ENCODE data around the gene ASB2. TPM values are rescaled to one million over a fixed set of nuclear protein-coding genes. Genes with fewer than 3 reads are reported as not detected.

Gene ASB2
- total and polyA plus RNA-seq, 7 experiments from 2014 or later = 0.32 to 63.1 (median 1.4) TPM; not detected in 2

DNA sequence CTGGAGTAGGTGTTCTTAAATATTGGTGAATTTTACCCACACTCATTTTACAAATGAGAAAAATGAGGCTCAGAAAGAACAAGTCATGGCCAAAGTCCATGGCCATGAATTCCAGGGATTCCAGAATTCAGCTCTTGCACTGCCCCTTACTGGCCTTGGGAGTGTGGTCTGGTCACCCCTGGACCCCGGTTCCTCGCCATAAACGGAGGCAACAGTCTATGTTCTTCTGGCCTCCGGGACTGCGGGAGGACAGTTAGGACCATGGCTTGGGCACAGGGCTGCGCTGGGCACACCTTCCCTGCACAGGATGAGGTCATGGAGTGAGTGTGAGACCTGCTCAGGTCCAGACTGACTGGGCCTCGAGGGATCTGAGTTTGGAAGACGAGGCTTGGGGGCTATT lies 27.6 kb upstream of the ASB2 start:
- CTCF ChIA-PET = interaction anchor here (0.9 to 9.9 kb wide), 6 partner anchors 14 to 65 kb away, joined by 3 to 139 read pairs (median 4); no protein-coding TSS in a partner anchor
- POLR2A ChIA-PET = no interaction called here
- Mint-ChIP-seq H3K27ac (no peak overlapping the region), H3K36me3 (no peaks in the 10 kb centered on the region), H3K27me3 (peaks cover 6 to 20% (median 8%) of the 10 kb centered on the region in 5 donors), H3K4me1 (peaks cover 5 to 44% (median 10%) of the 10 kb centered on the region in 7 donors), H3K9me3 (peaks cover 0 to 2% (median 0%) of the 10 kb centered on the region in 11 donors), H3K4me3 (no peak overlapping the region)
- H3K4me3 ChIP-seq (ENCODE audit: low read length) = no peak overlapping the region
- no peak for ATAC-seq
- DNase-seq = no peak
- intact Hi-C loops (cut with micrococcal nuclease) = loop anchor here in 1 of 2 donors (5.0 kb wide), 1 partner anchor 47 kb away; no protein-coding TSS in a partner anchor
- H3K27me3 ChIP-seq (ENCODE audit: control insufficient read depth in 2 of 2, insufficient read depth in 2 of 2, low read length in 2 of 2) = no peaks in the 10 kb centered on the region
- no peak overlapping the region for H3K27ac ChIP-seq (ENCODE audit: low read depth, low read length)
- peaks cover 6 to 10% of the 10 kb centered on the region in 2 donors for H3K4me1 ChIP-seq (ENCODE audit: control insufficient read depth in 2 of 2, insufficient read depth in 2 of 2, low read length in 2 of 2)
- no peaks in the 10 kb centered on the region for H3K36me3 ChIP-seq (ENCODE audit: control insufficient read depth in 2 of 3, insufficient read depth in 3 of 3, low read length in 3 of 3)
- H3K9me3 ChIP-seq (ENCODE audit: control insufficient read depth in 2 of 3, low read length in 3 of 3) = no peaks in the 10 kb centered on the region

GRCh38 chr14:94003397-94003796 lies 27.0 kb upstream of the ASB2 start:
- Mint-ChIP-seq H3K9me3 (peaks cover 0 to 2% (median 0%) of the 10 kb centered on the region in 11 donors), H3K27ac (no peak overlapping the region), H3K4me3 (no peak overlapping the region), H3K27me3 (peaks cover 6 to 20% (median 8%) of the 10 kb centered on the region in 5 donors), H3K4me1 (peaks cover 5 to 40% (median 10%) of the 10 kb centered on the region in 7 donors), H3K36me3 (no peaks in the 10 kb centered on the region)
- Histone ChIP-seq H3K27ac (ENCODE audit: low read depth, low read length) (no peak overlapping the region), H3K36me3 (ENCODE audit: control insufficient read depth in 2 of 3, insufficient read depth in 3 of 3, low read length in 3 of 3) (no peaks in the 10 kb centered on the region), H3K4me1 (ENCODE audit: control insufficient read depth in 2 of 2, insufficient read depth in 2 of 2, low read length in 2 of 2) (peaks cover 4 to 6% of the 10 kb centered on the region in 2 donors), H3K27me3 (ENCODE audit: control insufficient read depth in 2 of 2, insufficient read depth in 2 of 2, low read length in 2 of 2) (no peaks in the 10 kb centered on the region), H3K4me3 (ENCODE audit: low read length) (no peak overlapping the region), H3K9me3 (ENCODE audit: control insufficient read depth in 2 of 3, low read length in 3 of 3) (no peaks in the 10 kb centered on the region)
- ChIA-PET POLR2A (no interaction called here), CTCF (interaction anchor here (0.9 to 9.9 kb wide), 4 partner anchors 13 to 64 kb away, joined by 3 to 139 read pairs (median 8); no protein-coding TSS in a partner anchor)
- intact Hi-C loops (cut with micrococcal nuclease) = loop anchor here in 1 of 2 donors (5.0 kb wide), 1 partner anchor 46 kb away; no protein-coding TSS in a partner anchor
- DNase-seq (no peak), ATAC-seq (no peak)

- Histone ChIP-seq H3K27ac (ENCODE audit: low read depth, low read length) (no peak overlapping the region), H3K27me3 (ENCODE audit: control insufficient read depth in 2 of 2, insufficient read depth in 2 of 2, low read length in 2 of 2) (no peaks in the 10 kb centered on the region), H3K4me3 (ENCODE audit: low read length) (no peak overlapping the region), H3K36me3 (ENCODE audit: control insufficient read depth in 2 of 3, insufficient read depth in 3 of 3, low read length in 3 of 3) (no peaks in the 10 kb centered on the region), H3K9me3 (ENCODE audit: control insufficient read depth in 2 of 3, low read length in 3 of 3) (no peaks in the 10 kb centered on the region), H3K4me1 (ENCODE audit: control insufficient read depth in 2 of 2, insufficient read depth in 2 of 2, low read length in 2 of 2) (peaks cover 4 to 6% of the 10 kb centered on the region in 2 donors)
- Mint-ChIP-seq H3K4me3 (peak overlapping the region in 9 of 10 donors; percentile 23 to 57 (median 53)), H3K9me3 (peaks cover 0 to 2% (median 0%) of the 10 kb centered on the region in 11 donors), H3K36me3 (no peaks in the 10 kb centered on the region), H3K27ac (peak overlapping the region in 2 of 9 donors; percentile 38 to 78), H3K27me3 (peaks cover 6 to 19% (median 8%) of the 10 kb centered on the region in 5 donors), H3K4me1 (peaks cover 2 to 45% (median 10%) of the 10 kb centered on the region in 7 donors)
- POLR2A ChIA-PET = interaction anchor here (0.8 to 2.3 kb wide), 2 partner anchors 23 to 62 kb away, joined by 3 to 9 read pairs; no protein-coding TSS in a partner anchor
- intact Hi-C loops (cut with micrococcal nuclease) = loop anchor here (1.0 to 5.0 kb wide), 6 partner anchors 23 to 62 kb away; no protein-coding TSS in a partner anchor
- DNase-seq (peak; percentile 28 to 63 (median 51)), ATAC-seq (peak; percentile 85)
- CTCF ChIA-PET = interaction anchor here (1.0 to 9.9 kb wide), 8 partner anchors 11 to 135 kb away, joined by 3 to 139 read pairs (median 8); no protein-coding TSS in a partner anchor
Observed at GRCh38 chr14:94001501-94002396, 25.4 kb upstream of the ASB2 start.

DNA sequence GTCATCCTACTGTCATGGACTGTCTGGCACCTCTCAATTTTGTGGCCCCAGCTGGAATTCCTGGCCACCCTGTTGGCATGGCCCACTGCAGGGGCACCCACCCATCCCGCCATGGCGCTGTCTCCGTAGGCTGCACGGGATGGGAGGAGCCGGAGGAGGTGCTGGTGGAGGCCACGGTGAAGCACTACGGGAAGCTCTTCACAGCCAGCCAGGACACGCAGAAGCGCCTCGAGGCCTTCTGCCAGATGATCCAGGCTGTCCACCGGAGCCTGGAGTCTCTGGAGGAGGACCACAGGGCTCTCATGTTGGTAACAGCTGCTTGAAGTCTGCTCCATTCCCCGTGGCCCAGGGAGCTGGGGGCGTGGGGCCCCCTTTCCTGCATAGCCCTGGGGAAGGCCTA lies 24.6 kb upstream of the ASB2 start:
- Histone ChIP-seq H3K4me3 (ENCODE audit: low read length) (no peak overlapping the region), H3K36me3 (ENCODE audit: control insufficient read depth in 2 of 3, insufficient read depth in 3 of 3, low read length in 3 of 3) (no peaks in the 10 kb centered on the region), H3K4me1 (ENCODE audit: control insufficient read depth in 2 of 2, insufficient read depth in 2 of 2, low read length in 2 of 2) (peaks cover 4 to 6% of the 10 kb centered on the region in 2 donors), H3K27me3 (ENCODE audit: control insufficient read depth in 2 of 2, insufficient read depth in 2 of 2, low read length in 2 of 2) (no peaks in the 10 kb centered on the region), H3K9me3 (ENCODE audit: control insufficient read depth in 2 of 3, low read length in 3 of 3) (no peaks in the 10 kb centered on the region), H3K27ac (ENCODE audit: low read depth, low read length) (no peak overlapping the region)
- peaks cover 6 to 16% (median 8%) of the 10 kb centered on the region in 5 donors for H3K27me3 Mint-ChIP-seq
- intact Hi-C loops (cut with micrococcal nuclease) = loop anchor here (1.0 to 5.0 kb wide), 6 partner anchors 22 to 62 kb away; no protein-coding TSS in a partner anchor
- POLR2A ChIA-PET = interaction anchor here (0.8 to 2.3 kb wide), 2 partner anchors 22 to 61 kb away, joined by 3 to 9 read pairs; no protein-coding TSS in a partner anchor
- no peaks in the 10 kb centered on the region for H3K36me3 Mint-ChIP-seq
- DNase-seq (no peak), ATAC-seq (no peak)
- H3K9me3 Mint-ChIP-seq = peaks cover 0 to 2% (median 0%) of the 10 kb centered on the region in 11 donors
- H3K27ac Mint-ChIP-seq = no peak overlapping the region
- no peak overlapping the region for H3K4me3 Mint-ChIP-seq
- CTCF ChIA-PET = interaction anchor here (1.0 to 9.9 kb wide), 9 partner anchors 10 to 136 kb away, joined by 3 to 139 read pairs (median 7); no protein-coding TSS in a partner anchor
- H3K4me1 Mint-ChIP-seq = peaks cover 2 to 47% (median 10%) of the 10 kb centered on the region in 7 donors

DNA sequence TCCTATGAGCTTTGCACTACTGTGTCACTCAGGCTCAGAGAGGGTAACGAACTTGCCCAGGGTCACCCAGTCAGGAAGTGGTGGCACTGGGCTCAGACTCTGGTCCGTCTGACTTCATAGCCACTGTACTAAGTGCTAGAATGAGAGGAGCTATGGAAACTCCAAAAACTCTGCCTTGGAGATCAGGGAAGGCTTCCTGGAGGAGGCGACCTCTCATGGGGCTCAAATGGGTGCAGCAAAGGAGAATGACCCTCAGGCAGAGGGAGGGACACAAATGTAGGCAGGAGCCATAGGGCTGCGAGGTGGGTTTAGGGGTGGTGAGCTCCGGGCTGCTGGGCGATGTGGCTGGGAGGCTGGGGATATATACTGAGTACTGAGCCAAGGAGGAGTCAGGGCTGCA lies 23.9 kb upstream of the ASB2 start:
- no peaks in the 10 kb centered on the region for H3K36me3 ChIP-seq (ENCODE audit: control insufficient read depth in 2 of 3, insufficient read depth in 3 of 3, low read length in 3 of 3)
- Mint-ChIP-seq H3K27ac (no peak overlapping the region), H3K4me3 (no peak overlapping the region), H3K36me3 (no peaks in the 10 kb centered on the region), H3K9me3 (peaks cover 0 to 2% (median 0%) of the 10 kb centered on the region in 11 donors), H3K4me1 (peaks cover 2 to 49% (median 10%) of the 10 kb centered on the region in 7 donors), H3K27me3 (peaks cover 5 to 12% (median 7%) of the 10 kb centered on the region in 5 donors)
- CTCF ChIA-PET = interaction anchor here (0.7 to 9.9 kb wide), 10 partner anchors 9 to 61 kb away, joined by 3 to 139 read pairs (median 8); partner anchors contain the start of gene ASB2
- ATAC-seq (no peak), DNase-seq (no peak)
- H3K4me1 ChIP-seq (ENCODE audit: control insufficient read depth in 2 of 2, insufficient read depth in 2 of 2, low read length in 2 of 2) = peaks cover 4 to 6% of the 10 kb centered on the region in 2 donors
- no peak overlapping the region for H3K27ac ChIP-seq (ENCODE audit: low read depth, low read length)
- H3K4me3 ChIP-seq (ENCODE audit: low read length) = no peak overlapping the region
- POLR2A ChIA-PET = interaction anchor here (2.3 kb wide), 1 partner anchor 61 kb away, joined by 9 read pairs; no protein-coding TSS in a partner anchor
- intact Hi-C loops (cut with micrococcal nuclease) = loop anchor here (2.0 to 5.0 kb wide), 3 partner anchors 21 to 43 kb away; no protein-coding TSS in a partner anchor
- no peaks in the 10 kb centered on the region for H3K9me3 ChIP-seq (ENCODE audit: control insufficient read depth in 2 of 3, low read length in 3 of 3)
- H3K27me3 ChIP-seq (ENCODE audit: control insufficient read depth in 2 of 2, insufficient read depth in 2 of 2, low read length in 2 of 2) = no peaks in the 10 kb centered on the region

DNA sequence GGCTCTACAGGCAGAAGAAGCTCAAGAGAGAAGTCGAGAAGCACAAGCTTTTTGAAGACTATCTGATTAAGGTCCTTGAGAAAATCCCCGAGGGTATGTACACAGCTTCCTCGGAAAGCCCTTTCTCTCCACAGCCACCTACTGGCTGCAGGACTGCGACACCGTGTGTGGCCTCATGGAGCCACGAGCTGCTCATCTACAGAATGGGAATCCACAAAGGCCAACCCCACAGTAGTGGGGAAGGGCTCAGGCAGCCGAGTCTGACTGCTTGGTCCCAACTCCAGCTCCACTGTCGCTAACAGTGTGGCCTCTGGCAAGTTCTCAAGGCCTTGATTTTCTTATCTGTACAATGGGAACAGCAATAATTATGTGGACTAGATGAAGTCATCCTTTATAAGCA lies 23.2 kb upstream of the ASB2 start:
- intact Hi-C loops (cut with micrococcal nuclease) = no loop called here

More for the DNA sequence above, 23.2 kb upstream of the ASB2 start:
- ChIA-PET CTCF (interaction anchor here (0.6 to 9.9 kb wide), 10 partner anchors 8 to 60 kb away, joined by 3 to 139 read pairs (median 6); partner anchors contain the start of gene ASB2), POLR2A (interaction anchor here (2.3 kb wide), 1 partner anchor 60 kb away, joined by 9 read pairs; no protein-coding TSS in a partner anchor)
- Mint-ChIP-seq H3K4me1 (peaks cover 2 to 45% (median 10%) of the 10 kb centered on the region in 7 donors), H3K9me3 (peaks cover 0 to 2% (median 0%) of the 10 kb centered on the region in 11 donors), H3K4me3 (no peak overlapping the region), H3K36me3 (no peaks in the 10 kb centered on the region), H3K27me3 (peaks cover 0 to 6% (median 2%) of the 10 kb centered on the region in 5 donors), H3K27ac (peak overlapping the region in 1 of 9 donors; percentile 47)
- ATAC-seq (no peak), DNase-seq (no peak)
- Histone ChIP-seq H3K36me3 (ENCODE audit: control insufficient read depth in 2 of 3, insufficient read depth in 3 of 3, low read length in 3 of 3) (no peaks in the 10 kb centered on the region), H3K9me3 (ENCODE audit: control insufficient read depth in 2 of 3, low read length in 3 of 3) (no peaks in the 10 kb centered on the region), H3K4me1 (ENCODE audit: control insufficient read depth in 2 of 2, insufficient read depth in 2 of 2, low read length in 2 of 2) (peaks cover 4 to 6% of the 10 kb centered on the region in 2 donors), H3K27ac (ENCODE audit: low read depth, low read length) (no peak overlapping the region), H3K4me3 (ENCODE audit: low read length) (no peak overlapping the region), H3K27me3 (ENCODE audit: control insufficient read depth in 2 of 2, insufficient read depth in 2 of 2, low read length in 2 of 2) (no peaks in the 10 kb centered on the region)
